GM13977 (cell line): Measurements from ENCODE around the gene KIT.

Experiments used
- DNase-seq: peaks from one replicate; pipeline ENCODE4 v3.0.0; 2012; ENCODE audit warnings: low spot score
- in situ Hi-C: fragments of 300-500 bp; cut with MboI; formaldehyde crosslinking; loops from one replicate; pipeline ENCODE4 v1.12.0; 2022; ENCODE audit warnings: low sequenced_read_pairs, low pct_unique_long_range_greater_than_20kb, mixed read lengths, inconsistent platforms; ENCODE audit not compliant: unreplicated experiment
- TF ChIP-seq, protein P1 (sequence below): IDR thresholded peaks from 2 replicates; pipeline ENCODE4 v1.5.1; 2012; ENCODE audit warnings: mild to moderate bottlenecking, control low read depth; ENCODE audit not compliant: insufficient read depth; ENCODE audit errors: extremely low read depth, missing control alignments

The KIT gene

DNA sequence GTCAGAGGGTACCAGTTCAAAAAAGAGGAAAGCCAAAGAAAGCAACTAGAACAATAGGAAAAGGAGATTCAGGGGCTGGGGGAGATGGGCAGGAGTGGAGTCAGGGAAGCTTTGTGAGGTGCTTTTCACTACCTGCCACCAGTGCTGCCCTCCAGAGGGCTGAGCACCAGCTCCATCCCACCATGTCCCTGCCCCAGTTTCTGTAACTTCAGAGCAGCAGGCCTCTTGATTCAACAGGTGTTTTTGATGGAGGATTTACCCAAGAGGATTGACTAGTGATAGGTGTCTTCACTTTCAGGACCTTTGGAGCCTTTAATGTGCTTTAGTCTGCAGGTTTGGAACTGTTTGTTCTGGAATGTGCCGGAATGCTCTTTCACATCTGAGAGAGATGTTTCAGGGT lies 12.1 kb downstream of the KIT start:
- TF ChIP-seq, protein P1, sequence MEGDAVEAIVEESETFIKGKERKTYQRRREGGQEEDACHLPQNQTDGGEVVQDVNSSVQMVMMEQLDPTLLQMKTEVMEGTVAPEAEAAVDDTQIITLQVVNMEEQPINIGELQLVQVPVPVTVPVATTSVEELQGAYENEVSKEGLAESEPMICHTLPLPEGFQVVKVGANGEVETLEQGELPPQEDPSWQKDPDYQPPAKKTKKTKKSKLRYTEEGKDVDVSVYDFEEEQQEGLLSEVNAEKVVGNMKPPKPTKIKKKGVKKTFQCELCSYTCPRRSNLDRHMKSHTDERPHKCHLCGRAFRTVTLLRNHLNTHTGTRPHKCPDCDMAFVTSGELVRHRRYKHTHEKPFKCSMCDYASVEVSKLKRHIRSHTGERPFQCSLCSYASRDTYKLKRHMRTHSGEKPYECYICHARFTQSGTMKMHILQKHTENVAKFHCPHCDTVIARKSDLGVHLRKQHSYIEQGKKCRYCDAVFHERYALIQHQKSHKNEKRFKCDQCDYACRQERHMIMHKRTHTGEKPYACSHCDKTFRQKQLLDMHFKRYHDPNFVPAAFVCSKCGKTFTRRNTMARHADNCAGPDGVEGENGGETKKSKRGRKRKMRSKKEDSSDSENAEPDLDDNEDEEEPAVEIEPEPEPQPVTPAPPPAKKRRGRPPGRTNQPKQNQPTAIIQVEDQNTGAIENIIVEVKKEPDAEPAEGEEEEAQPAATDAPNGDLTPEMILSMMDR = no peak
- DNase-seq = no peak
- in situ Hi-C loops = no loop called here

DNA sequence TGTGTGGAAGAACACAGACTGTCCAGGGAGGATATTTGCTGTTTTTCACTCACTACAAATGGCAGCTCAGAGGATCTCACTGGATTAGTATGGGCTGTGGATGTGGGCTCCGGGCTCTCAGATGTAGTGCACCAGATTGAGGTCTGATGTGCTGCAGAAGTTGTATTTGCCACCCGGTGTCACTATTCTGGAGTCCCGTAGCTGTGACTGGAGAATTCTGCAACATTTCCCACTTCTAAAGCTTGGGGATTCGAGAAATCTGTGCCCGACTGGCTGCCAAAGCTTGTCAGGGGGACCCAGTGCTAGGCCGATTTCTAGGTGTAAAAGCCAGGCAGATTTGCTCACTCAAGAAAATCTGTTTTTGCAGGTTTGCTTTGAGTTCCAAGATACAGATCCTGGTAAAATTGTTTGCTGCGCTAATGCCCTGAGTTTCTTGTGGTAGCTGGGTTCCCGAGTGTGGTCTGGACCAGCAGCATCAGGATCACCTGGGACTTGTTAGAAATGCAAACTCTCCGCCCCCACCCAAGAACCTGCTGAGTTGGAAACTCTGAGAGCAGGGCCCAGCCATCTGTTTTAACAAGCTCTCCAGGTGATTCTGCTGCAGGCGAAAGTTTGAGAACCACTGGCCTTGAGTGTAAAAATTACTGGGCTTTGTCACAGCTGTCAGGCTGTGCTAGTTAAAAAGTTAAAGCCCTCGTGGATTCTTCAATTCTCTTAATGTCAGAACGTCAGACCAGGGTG lies 18.1 kb downstream of the KIT start:
- TF ChIP-seq, protein P1 = no peak
- in situ Hi-C loops = loop anchor here (25.0 kb wide), 1 partner anchor 286 kb away; no protein-coding TSS in a partner anchor
- no peak for DNase-seq

DNA sequence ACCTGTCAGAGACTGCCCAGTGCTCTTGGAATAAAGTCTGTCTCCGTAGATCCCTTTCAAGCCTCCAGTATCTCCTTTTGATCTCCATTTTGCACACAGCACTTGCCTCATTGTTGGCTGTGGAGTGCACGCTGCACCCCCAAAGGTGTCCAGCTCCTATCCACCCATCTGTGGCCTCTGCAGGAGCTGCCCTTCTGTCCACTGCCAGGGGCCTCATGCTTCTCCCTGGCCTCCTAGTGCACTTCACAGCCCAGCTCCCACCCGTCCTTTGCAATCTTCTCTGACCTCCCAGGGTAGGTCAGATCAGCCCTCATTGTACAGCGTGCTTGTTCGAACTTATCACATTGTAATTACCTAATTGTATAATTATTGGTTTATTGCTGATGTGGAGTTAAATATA lies 18.9 kb downstream of the KIT start:
- in situ Hi-C loops = loop anchor here (25.0 kb wide), 1 partner anchor 286 kb away; no protein-coding TSS in a partner anchor
- TF ChIP-seq, protein P1 = no peak
- DNase-seq = no peak

DNA sequence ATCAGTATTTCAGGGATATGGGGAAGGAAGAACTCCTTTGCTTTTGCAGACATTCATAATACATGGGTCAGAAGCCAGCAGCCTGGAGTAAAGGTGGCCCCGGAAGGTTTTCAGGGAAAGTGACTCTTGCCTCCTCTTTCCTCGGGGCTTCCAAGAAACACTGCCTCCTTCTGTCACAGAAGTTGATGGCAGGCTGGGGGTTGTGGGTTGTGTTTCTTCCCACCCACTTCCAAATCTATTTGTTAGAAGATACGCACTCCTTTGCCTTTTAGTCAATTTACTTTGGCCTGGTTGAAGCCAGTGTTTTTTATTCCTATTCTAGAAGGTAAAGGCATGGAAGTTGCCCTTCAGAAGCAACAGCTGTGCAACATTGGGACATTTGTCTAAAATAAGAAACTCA lies 19.7 kb downstream of the KIT start:
- DNase-seq = no peak

DNA sequence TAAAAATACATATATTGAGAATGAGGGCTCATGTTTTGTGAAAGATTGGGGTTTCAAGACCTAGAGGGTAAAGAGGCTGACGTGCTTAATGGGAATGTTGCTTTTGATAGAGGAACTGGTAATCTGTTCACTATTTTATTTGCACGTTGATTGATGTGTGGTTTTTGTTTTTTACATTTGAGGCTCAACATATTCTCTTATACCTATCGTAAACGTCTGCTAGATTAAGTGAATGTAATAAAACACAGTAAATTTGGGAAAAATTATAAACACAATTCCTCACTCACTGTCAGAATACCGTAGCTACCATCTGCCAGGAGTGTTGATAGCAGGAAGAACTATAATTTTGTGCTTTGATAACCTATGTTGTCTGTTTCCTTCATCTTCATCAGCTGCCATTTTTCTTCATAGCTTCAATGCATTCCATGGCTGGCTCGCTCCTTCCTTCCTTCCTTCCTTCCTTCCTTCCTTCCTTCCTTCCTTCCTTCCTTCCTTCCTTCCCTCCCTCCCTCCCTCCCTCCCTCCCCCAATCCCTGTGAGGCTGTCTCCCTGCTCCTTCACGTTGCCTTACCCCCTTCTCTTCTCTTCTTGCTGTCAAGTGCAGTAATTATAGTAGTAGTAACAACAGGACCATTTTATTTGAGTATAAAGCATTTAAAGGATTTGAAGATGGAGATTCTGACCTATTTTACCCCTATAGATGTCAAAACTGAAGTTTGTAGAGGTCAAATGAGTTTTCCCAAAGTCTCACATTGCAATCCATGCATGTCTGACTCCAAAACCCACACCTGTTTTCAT lies 20.3 kb downstream of the KIT start:
- TF ChIP-seq, protein P1 = no peak
- in situ Hi-C loops = loop anchor here (25.0 kb wide), 1 partner anchor 284 kb away; no protein-coding TSS in a partner anchor
- DNase-seq = no peak

More for the DNA sequence above, 19.7 kb downstream of the KIT start:
- TF ChIP-seq, protein P1 = no peak
- in situ Hi-C loops = loop anchor here (25.0 kb wide), 1 partner anchor 285 kb away; no protein-coding TSS in a partner anchor

DNA sequence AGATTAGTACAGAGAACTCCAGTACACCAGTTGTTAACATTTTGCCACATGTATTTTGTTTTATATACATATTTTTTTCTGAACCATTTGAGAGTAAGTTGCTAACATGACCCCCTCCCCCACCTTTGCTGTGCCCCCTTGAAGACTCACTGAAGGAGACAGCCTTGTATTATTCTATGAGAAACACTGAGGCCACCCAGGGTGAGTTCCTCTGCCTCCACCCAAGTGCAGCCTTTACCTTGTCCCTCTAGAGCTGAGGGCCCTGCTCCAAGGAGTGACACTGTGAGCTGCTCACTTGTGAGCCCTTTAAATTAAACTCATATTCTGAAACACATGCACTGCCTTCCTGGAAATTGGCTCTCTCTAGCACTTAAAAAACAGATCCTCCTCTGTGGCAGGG lies 21.1 kb downstream of the KIT start:
- in situ Hi-C loops = loop anchor here (25.0 kb wide), 1 partner anchor 283 kb away; no protein-coding TSS in a partner anchor
- DNase-seq = no peak
- TF ChIP-seq, protein P1 = no peak
